Calu3 (cell line): Measurements from ENCODE around the gene SH3RF3. TPM values are rescaled to one million over a fixed set of nuclear protein-coding genes. Genes with fewer than 3 reads are reported as not detected.

Source experiments
- BruUV-seq: library from RNA; stranded (reverse); fragments of 400-500 nt; replicated peaks from 2 replicates; lab custom pipeline; 2021; lab: Mats Ljungman, UMichigan
- CTCF ChIA-PET: fragments of 300-600 bp; sonication (Branson Sonifier 250); formaldehyde crosslinking; loops from one replicate; lab custom pipeline; 2022; ENCODE audit warnings: antibody characterized with exemption; lab: Charles Lee
- DNase-seq: peaks from one replicate; pipeline ENCODE4 v3.0.0; 2022
- H3K27ac Mint-ChIP-seq: one replicate; pipeline ENCODE4 v1.8.0; 2022; ENCODE audit warnings: mixed read lengths; ENCODE audit not compliant: unreplicated experiment
- H3K27me3 Mint-ChIP-seq: one replicate; pipeline ENCODE4 v1.8.0; 2022; ENCODE audit warnings: mixed read lengths; ENCODE audit not compliant: unreplicated experiment
- H3K36me3 Mint-ChIP-seq: one replicate; pipeline ENCODE4 v1.8.0; 2022; ENCODE audit warnings: mild to moderate bottlenecking, moderate library complexity, mixed read lengths; ENCODE audit not compliant: insufficient read depth, unreplicated experiment
- H3K4me1 Mint-ChIP-seq: one replicate; pipeline ENCODE4 v1.8.0; 2022; ENCODE audit warnings: mild to moderate bottlenecking, low read depth, mixed read lengths; ENCODE audit not compliant: unreplicated experiment
- H3K4me3 Mint-ChIP-seq: one replicate; pipeline ENCODE4 v1.8.0; 2022; ENCODE audit warnings: mild to moderate bottlenecking, low read depth, moderate library complexity, mixed read lengths; ENCODE audit not compliant: unreplicated experiment
- H3K9me3 Mint-ChIP-seq: one replicate; pipeline ENCODE4 v1.8.0; 2022; ENCODE audit warnings: low read depth, mixed read lengths; ENCODE audit not compliant: unreplicated experiment
- CTCF ChIP-seq: fragments of 200-600 bp; IDR thresholded peaks from one replicate; pipeline ENCODE4 v1.8.0; 2022; ENCODE audit warnings: antibody characterized with exemption; ENCODE audit not compliant: unreplicated experiment
- intact Hi-C: fragments of 100-400 bp; cut with micrococcal nuclease; formaldehyde crosslinking; loops from one replicate; pipeline ENCODE4 v1.10.0; 2022; ENCODE audit not compliant: unreplicated experiment
- total RNA-seq: library from RNA; stranded (reverse); gene quantifications from 2 replicates; pipeline ENCODE4 v1.2.3, GENCODE V29; 2022

Gene SH3RF3
- total RNA-seq, 1 experiment from 2014 or later = 0.17 TPM

GRCh38 chr2:109513749-109514588 lies 385.0 kb downstream of the SH3RF3 start:
- TF ChIP-seq CTCF = no peak
- CTCF ChIA-PET = interaction anchor here (1.0 kb wide), 1 partner anchor 201 kb away, joined by 4 read pairs; no protein-coding TSS in a partner anchor
- Mint-ChIP-seq H3K4me3 (no peak overlapping the region), H3K27me3 (peaks cover 25% of the 10 kb centered on the region), H3K36me3 (peaks cover 10% of the 10 kb centered on the region), H3K9me3 (no peaks in the 10 kb centered on the region), H3K27ac (no peak overlapping the region), H3K4me1 (no peaks in the 10 kb centered on the region)
- no TSS peak for BruUV-seq
- intact Hi-C loops = loop anchor here (5.0 kb wide), 1 partner anchor 192 kb away; no protein-coding TSS in a partner anchor
- no peak for DNase-seq

GRCh38 chr2:109514857-109515256 lies 385.9 kb downstream of the SH3RF3 start:
- intact Hi-C loops = loop anchor here (5.0 kb wide), 1 partner anchor 193 kb away; no protein-coding TSS in a partner anchor
- Mint-ChIP-seq H3K27ac (no peak overlapping the region), H3K27me3 (peaks cover 18% of the 10 kb centered on the region), H3K9me3 (no peaks in the 10 kb centered on the region), H3K4me3 (no peak overlapping the region), H3K36me3 (peaks cover 10% of the 10 kb centered on the region), H3K4me1 (no peaks in the 10 kb centered on the region)
- no peak for TF ChIP-seq CTCF
- CTCF ChIA-PET = no interaction called here
- no peak for DNase-seq
- no TSS peak for BruUV-seq

- no TSS peak for BruUV-seq
- no peak overlapping the region for H3K27ac Mint-ChIP-seq
- no peak overlapping the region for H3K4me3 Mint-ChIP-seq
- no peaks in the 10 kb centered on the region for H3K4me1 Mint-ChIP-seq
- H3K9me3 Mint-ChIP-seq = no peaks in the 10 kb centered on the region
- intact Hi-C loops = no loop called here
- peaks cover 4% of the 10 kb centered on the region for H3K36me3 Mint-ChIP-seq
- peaks cover 18% of the 10 kb centered on the region for H3K27me3 Mint-ChIP-seq
- CTCF ChIA-PET = interaction anchor here (0.5 kb wide), 1 partner anchor 920 kb away, joined by 4 read pairs; no protein-coding TSS in a partner anchor
- peak; percentile 81 for TF ChIP-seq CTCF
- peak; percentile 82 for DNase-seq
Measured at GRCh38 chr2:109516445-109517117, 387.6 kb downstream of the SH3RF3 start.

- BruUV-seq = no TSS peak
- CTCF ChIA-PET = interaction anchor here (0.5 kb wide), 1 partner anchor 921 kb away, joined by 4 read pairs; no protein-coding TSS in a partner anchor
- intact Hi-C loops = no loop called here
- DNase-seq = no peak
- Mint-ChIP-seq H3K4me1 (no peaks in the 10 kb centered on the region), H3K9me3 (no peaks in the 10 kb centered on the region), H3K27me3 (peaks cover 17% of the 10 kb centered on the region), H3K27ac (no peak overlapping the region), H3K36me3 (peaks cover 4% of the 10 kb centered on the region), H3K4me3 (no peak overlapping the region)
- TF ChIP-seq CTCF = no peak
Measured at GRCh38 chr2:109517118-109517889, 388.3 kb downstream of the SH3RF3 start.
